HAP-1 (cell line): ENCODE data around the gene CIDEC.
"Not testable (repeated sequence)": the region's sequence is repeated elsewhere in the genome, so short reads cannot be mapped to it uniquely, and the experiment has no call there.

Experiments used
- DNase-seq, 2 experiments: peaks; one replicate each; pipeline ENCODE4 v3.0.0-alpha.2; 2016 to 2020; ENCODE audit warnings: low spot score in 2 of 2
- H3K27me3 ChIP-seq: fragments of 250-450 bp; sonication (Bioruptor Pico); 2 replicates; pipeline ENCODE4 v1.5.1; 2020; ENCODE audit warnings: low read depth, mild to moderate bottlenecking, moderate library complexity
- H3K36me3 ChIP-seq: fragments of 250-450 bp; sonication (Bioruptor Pico); replicated peaks from 2 replicates; pipeline ENCODE4 v1.5.1; 2020; ENCODE audit warnings: mild to moderate bottlenecking
- H3K4me1 ChIP-seq: fragments of 250-450 bp; sonication (Bioruptor Pico); 2 replicates; pipeline ENCODE4 v1.5.1; 2020; ENCODE audit warnings: mild to moderate bottlenecking
- H3K4me3 ChIP-seq: fragments of 250-450 bp; sonication (Bioruptor Pico); 2 replicates; pipeline ENCODE4 v1.5.1; 2020; ENCODE audit warnings: mild to moderate bottlenecking, moderate library complexity
- H3K9me3 ChIP-seq: fragments of 250-450 bp; sonication (Bioruptor Pico); 2 replicates; pipeline ENCODE4 v1.5.1; 2020; ENCODE audit warnings: mild to moderate bottlenecking, moderate library complexity
- in situ Hi-C: fragments of 300-500 bp; cut with MboI; formaldehyde crosslinking; loops from 3 replicates; pipeline ENCODE4 v1.14.3; 2020; ENCODE audit warnings: low sequenced_read_pairs, inconsistent platforms, mixed read lengths

The CIDEC gene

DNA sequence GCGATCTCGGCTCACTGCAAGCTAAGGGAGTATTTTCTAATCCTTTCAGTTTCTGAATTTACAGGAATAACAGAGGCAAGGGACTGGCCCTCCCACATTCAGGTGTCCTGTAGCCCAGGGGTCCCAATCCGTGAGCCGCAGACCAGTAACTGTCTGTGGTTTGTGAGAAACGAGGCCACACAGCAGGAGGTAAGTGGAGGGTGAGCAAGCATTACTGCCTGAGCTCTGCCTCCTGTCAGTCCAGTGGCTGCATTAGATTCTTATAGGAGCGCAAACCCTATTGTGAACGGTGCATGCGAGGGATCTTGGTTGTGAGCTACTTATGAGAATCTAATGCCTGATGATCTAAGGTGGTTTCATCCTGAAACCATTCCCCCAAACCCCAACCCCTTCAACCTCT lies 31.8 kb upstream of the CIDEC start:
- no peak overlapping the region for H3K4me3 ChIP-seq
- H3K27me3 ChIP-seq = no peaks in the 10 kb centered on the region
- 0 out of 2 replicates have a peak, but pooled peaks cover 2% of the 10 kb centered on the region for H3K9me3 ChIP-seq
- H3K4me1 ChIP-seq = peaks cover 22% of the 10 kb centered on the region
- no peak for DNase-seq
- in situ Hi-C loops = no loop called here
- no peaks in the 10 kb centered on the region for H3K36me3 ChIP-seq

DNA sequence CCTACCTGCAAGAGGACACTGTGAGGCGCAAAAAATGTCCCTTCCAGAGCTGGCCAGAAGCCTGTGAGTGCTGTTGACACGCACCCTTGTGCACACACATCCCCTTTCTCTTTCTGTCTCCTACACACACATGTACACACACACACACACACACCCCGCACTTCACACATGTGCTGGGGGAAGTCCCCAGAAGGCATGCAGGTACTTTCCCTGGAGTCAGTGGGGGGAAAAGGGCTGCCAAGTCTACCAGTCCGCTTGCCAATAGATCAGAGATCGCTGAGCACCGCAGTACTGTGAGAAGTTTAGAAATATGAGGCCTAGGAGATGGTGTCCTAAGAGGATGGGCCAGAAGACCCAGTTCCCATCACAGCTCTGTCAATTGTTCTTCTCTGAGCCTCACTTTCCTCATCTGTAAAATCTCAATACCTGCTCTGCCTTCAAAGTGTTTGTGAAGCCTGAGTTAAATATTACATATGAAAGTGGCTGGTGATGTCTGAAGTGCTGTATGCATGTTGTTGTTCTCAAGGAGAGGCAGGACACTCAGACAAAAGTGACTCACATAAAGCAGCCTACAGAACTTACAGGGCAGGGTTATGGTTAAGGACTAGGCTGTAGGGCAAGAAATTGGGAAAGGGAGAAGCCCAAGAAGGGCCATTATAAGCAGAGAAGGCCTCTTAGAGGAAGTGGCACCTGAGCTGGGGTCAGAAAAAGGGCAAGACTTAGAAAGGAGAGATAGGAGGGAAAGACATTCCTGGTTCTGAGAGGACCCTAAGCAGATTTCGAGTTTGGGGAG lies 29.4 kb upstream of the CIDEC start:
- Histone ChIP-seq H3K36me3 (no peaks in the 10 kb centered on the region), H3K4me1 (no peaks in the 10 kb centered on the region), H3K27me3 (no peaks in the 10 kb centered on the region), H3K4me3 (no peak overlapping the region), H3K9me3 (0 out of 2 replicates have a peak, but pooled peaks cover 2% of the 10 kb centered on the region)
- in situ Hi-C loops = no loop called here
- no peak for DNase-seq

DNA sequence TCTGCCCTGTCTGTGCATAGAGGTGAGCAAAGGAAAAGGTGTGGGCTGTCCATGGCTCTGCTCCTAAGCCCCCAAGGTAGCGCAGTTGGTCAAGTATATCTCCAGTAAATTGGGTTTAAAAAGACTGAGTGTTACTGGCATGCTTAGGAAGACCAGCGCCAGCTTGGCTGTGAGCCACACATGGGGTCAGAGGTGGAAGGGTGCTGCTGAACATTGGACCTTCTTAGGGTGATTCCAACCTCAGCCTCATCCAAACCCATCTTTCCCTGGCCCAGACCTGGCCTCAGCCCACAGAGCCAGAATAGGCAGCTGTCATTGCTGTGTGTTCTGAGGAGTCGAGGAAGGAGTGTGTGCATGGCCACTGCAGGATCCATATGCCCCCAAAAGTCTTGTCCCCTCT lies 28.2 kb upstream of the CIDEC start:
- H3K4me3 ChIP-seq = no peak overlapping the region
- no peaks in the 10 kb centered on the region for H3K27me3 ChIP-seq
- no peaks in the 10 kb centered on the region for H3K4me1 ChIP-seq
- DNase-seq = no peak
- H3K9me3 ChIP-seq = 0 out of 2 replicates have a peak, but pooled peaks cover 2% of the 10 kb centered on the region
- in situ Hi-C loops = no loop called here
- H3K36me3 ChIP-seq = no peaks in the 10 kb centered on the region

DNA sequence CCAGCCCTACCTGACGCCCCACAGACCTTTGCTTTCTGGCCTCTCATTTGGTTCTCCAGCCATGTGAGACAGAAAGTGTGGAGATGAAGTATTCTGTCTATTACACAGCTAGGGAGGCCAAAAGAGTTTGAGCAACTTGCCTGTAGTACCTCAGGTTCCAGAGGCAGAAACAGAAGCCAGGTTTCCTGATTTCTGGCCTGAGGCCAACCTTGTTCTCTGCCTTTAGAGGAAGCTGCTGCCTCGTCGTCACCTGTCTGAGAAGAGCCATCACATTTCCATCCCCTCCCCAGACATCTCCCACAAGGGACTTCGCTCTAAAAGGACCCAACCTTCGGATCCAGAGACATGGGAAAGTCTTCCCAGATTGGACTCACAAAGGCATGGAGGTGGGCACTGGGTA lies 26.4 kb upstream of the CIDEC start:
- DNase-seq = no peak
- in situ Hi-C loops = no loop called here

DNA sequence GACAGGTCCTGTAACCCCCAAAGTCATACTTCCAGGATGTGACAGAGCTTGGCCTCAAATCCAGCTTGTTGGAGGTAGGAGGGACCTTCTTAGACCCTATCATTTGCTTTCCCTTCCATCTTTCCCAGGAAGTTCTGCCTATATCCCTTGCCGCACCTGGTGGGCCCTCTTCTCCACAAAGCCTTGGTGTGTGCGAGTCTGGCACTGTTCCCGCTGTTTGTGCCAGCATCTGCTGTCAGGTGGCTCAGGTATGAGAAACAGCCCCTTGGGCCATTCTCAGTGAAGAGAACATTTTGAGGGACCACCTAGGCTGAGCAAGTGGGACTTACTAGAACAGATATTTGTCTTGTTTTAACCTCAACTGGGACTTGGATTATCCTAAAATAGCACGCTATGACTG lies 23.9 kb upstream of the CIDEC start:
- no peaks in the 10 kb centered on the region for H3K27me3 ChIP-seq
- H3K9me3 ChIP-seq = no peaks in the 10 kb centered on the region
- no peaks in the 10 kb centered on the region for H3K36me3 ChIP-seq
- DNase-seq = no peak
- no peaks in the 10 kb centered on the region for H3K4me1 ChIP-seq
- in situ Hi-C loops = no loop called here
- H3K4me3 ChIP-seq = no peak overlapping the region

More for the DNA sequence above, 26.4 kb upstream of the CIDEC start:
- Histone ChIP-seq H3K27me3 (no peaks in the 10 kb centered on the region), H3K36me3 (no peaks in the 10 kb centered on the region), H3K9me3 (no peaks in the 10 kb centered on the region), H3K4me1 (no peaks in the 10 kb centered on the region), H3K4me3 (no peak overlapping the region)

DNA sequence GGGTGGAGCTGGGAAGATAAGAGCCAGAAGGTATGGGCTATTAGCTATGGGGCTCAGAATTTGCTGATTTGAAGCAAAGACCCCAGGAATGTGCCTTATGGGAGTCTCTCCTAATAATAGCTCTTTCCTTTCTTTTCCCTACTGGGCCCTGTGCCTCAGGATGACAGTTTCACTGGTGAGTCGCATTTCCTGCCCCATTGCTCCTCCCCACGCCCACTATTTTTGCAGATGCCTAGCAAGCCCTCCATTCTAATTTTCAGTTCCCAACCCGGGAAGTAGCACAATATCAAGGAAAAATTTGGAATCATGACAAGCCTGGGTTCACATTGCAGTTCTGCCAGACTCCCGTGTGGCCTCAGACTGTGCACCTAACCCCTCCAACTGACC lies 23.2 kb upstream of the CIDEC start:
- H3K9me3 ChIP-seq = no peaks in the 10 kb centered on the region
- H3K27me3 ChIP-seq = no peaks in the 10 kb centered on the region
- H3K4me1 ChIP-seq = no peaks in the 10 kb centered on the region
- DNase-seq = no peak
- in situ Hi-C loops = no loop called here
- H3K36me3 ChIP-seq = no peaks in the 10 kb centered on the region
- H3K4me3 ChIP-seq = no peak overlapping the region

DNA sequence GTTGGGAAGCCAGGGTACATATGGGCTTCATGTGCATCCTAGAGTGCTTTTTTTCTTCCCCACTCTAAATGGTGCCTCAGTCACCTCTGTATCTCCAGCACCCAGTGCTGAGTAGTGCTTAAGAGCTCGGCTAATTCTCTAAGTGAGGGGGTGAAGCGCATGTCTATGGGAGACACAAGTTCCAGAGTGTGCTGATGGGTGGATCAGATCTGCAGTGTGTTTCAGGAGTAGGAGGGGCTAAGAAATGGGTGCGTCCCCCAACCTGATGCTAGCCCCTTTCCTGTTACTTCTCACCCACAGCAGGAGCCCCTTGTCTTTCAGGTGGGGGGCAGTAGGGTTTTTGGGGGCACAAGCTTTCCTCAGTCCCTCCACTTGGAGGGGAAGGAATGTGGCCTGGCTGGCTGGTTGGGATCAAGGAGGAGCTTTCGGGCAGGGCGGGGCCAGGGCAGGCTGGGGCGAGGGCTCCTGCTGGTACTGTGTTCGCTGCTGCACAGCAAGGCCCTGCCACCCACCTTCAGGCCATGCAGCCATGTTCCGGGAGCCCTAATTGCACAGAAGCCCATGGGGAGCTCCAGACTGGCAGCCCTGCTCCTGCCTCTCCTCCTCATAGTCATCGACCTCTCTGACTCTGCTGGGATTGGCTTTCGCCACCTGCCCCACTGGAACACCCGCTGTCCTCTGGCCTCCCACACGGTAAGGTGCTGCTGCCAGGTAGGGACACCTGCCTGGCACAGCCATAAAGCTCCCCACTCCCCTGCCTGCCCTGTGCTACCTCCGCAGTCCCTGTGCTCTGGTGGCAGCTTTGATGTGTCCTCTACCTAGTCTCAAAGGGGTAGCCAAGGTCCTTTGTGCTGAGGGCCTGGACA lies 22.6 kb upstream of the CIDEC start, which contains the start of gene IL17RE:
Gene IL17RE (plus strand): TSS at position 477 of the 866 bp plus-strand sequence. CDS start 85 bp downstream, at position 562.
- Histone ChIP-seq H3K27me3 (no peaks in the 10 kb centered on the region), H3K9me3 (no peaks in the 10 kb centered on the region), H3K4me1 (no peaks in the 10 kb centered on the region), H3K4me3 (no peak within 1 kb of the TSS), H3K36me3 (no peaks in the 10 kb centered on the region)
- DNase-seq = no peak
- in situ Hi-C loops = no loop called here

DNA sequence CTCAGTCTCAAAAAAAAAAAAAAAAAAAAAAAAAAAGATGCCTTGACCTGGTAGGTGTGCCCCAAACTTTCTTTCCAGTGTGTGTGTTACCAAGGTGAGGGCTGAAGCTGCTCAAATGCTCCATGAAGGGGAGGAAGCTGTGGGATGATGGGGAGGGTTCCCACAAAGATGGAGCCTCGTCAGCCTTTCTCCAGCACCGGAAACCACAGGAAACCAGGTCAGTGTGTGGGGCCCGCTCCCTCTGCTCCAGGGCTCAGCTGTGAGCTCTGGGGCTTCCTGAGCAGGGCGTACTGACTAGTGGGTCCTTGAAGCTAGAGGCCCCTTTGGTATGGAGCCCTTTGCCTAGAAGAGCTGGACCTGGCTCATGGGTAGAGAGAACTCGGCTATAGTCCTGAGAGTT lies 21.9 kb upstream of the CIDEC start:
- in situ Hi-C loops = no loop called here

DNA sequence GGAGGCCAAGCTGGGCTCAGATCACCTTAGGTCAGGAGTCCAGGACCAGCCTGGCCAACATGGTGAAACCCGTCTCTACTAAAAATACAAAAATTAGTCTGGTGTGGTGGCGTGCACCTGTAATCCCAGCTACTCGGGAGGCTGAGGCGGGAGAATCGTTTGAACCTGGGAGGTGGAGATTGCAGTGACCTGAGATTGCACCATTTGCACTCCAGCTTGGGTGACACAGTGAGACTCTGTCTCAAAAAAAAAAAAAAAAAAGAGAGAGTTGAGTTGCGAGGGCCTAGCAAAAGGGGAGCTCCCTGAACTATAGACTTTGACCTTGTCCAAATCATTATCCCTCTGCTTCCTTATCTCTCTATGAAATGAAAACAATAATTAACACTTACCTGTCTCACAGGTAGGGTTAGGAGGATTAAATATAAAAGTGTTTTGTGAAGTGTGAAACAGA lies 20.9 kb upstream of the CIDEC start:
- DNase-seq, H3K36me3 ChIP-seq, in situ Hi-C loops, H3K4me1 ChIP-seq, H3K9me3 ChIP-seq, H3K27me3 ChIP-seq, H3K4me3 ChIP-seq: not testable (repeated sequence)

More for the DNA sequence above, 21.9 kb upstream of the CIDEC start:
- DNase-seq = no peak
- Histone ChIP-seq H3K9me3 (no peaks in the 10 kb centered on the region), H3K4me1 (no peaks in the 10 kb centered on the region), H3K36me3 (no peaks in the 10 kb centered on the region), H3K4me3 (no peak overlapping the region), H3K27me3 (no peaks in the 10 kb centered on the region)

DNA sequence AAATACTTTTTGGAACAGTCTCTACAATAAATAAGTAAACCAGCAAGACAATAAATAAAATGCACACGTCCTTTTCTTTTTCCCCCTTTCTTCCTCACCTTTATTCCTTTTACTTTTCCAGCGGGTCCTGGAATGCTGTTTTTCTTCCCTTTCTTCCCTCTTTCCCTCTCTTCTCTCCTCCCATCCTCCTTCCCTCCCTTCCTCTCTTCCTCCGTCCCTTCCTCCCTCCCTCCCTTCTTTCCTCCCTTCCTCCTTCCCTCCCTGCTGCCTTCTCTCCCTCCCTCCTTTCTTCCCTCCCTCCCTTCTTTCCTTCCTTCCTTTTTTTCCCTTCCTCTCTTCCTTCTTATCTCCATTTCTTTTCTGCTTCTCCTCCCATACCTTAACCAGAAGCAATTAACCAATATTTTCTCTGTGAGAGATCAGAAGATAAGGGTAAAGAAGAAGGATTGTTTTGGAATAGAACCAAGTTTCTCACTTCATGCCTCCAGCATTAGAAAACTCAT lies 19.3 kb upstream of the CIDEC start:
- no peaks in the 10 kb centered on the region for H3K9me3 ChIP-seq
- no peaks in the 10 kb centered on the region for H3K4me1 ChIP-seq
- H3K36me3 ChIP-seq = peaks cover 4% of the 10 kb centered on the region; the same call in 1 of the 2 replicates
- no peaks in the 10 kb centered on the region for H3K27me3 ChIP-seq
- in situ Hi-C loops = no loop called here
- DNase-seq = no peak
- H3K4me3 ChIP-seq = no peak overlapping the region

DNA sequence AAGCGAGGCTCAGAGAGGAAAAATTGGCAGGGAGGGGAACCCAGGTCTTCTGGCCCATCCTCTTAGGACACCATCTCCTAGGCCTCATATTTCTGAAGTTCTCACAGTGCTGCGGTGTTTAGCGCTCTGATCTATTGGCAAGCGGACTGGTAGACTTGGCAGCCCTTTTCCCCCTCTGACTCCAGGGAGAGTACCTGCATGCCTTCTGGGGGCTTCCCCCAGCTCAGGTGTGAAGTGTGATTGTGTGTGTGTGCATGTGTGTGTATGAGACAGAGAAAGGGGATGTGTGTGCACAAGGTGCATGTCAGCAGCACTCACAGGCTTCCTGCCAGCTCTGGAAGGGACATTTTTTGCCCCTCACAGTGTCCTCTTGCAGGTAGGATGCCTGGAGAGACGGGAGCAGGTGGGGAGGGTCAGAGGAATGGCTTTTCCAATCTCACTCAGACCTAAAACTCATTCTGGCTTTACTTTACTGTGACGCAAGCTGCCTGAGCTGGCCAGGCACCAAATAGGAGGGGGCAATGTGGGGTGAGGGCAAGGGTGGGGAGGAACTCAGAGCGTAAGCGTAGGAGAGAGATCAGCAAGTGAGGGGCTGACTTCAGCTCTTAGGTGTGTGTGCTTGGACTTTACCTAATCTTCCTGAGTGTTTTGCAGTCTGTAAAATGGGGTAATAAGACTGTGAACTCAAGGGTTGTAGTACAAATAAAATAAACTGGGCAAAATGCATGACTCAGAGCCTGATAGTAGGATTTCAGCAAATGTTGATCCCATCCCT lies 18.6 kb upstream of the CIDEC start:
- H3K27me3 ChIP-seq = no peaks in the 10 kb centered on the region
- no peak for DNase-seq
- H3K4me1 ChIP-seq = no peaks in the 10 kb centered on the region
- peaks cover 8% of the 10 kb centered on the region for H3K36me3 ChIP-seq
- no peaks in the 10 kb centered on the region for H3K9me3 ChIP-seq
- H3K4me3 ChIP-seq = no peak overlapping the region
- in situ Hi-C loops = no loop called here

DNA sequence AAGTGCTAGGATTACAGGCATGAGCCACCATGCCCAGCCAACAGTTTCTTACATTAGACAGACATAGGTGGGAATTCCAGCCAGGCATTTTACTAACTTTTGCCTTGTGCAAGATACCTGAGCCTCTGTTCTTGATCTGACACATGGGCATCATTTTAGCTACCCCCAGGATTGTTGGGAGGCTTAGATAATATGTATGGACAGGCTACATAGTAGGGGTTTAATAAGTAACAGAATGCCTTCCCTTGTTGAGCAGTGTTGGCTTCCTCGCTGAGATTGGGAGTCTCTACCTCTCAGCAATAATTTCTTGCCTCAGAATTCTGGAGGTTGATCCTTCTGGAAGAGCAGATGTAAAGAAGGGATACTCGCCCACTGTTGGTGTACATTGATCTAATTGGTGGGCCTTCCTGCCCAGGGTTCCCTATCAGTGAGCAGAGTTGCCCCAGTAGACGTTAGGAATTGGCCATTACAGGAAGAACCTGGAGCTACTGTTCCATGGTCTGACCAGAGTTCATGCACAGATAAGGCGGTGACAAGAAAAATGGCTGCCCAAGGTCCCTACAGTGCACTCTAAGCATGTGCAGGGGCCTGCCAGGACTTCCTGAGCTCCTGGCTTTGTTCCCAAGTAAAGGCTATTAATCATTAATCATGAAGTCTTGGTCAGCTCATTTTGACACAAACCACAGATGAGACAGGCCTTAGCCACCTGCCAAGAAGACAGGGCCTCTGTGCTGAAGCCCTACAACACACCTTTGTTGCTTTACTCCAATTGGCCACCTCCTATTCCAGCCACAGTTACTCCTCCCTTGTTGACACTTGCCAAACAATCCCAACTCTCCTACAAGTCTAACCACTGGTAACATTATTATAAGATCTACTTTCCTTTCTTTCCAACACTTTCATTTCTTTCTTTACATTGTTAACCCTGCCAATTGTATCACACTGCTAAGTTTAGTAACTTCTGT lies 17.6 kb upstream of the CIDEC start:
- in situ Hi-C loops = no loop called here
- no peak overlapping the region for H3K4me3 ChIP-seq
- no peaks in the 10 kb centered on the region for H3K4me1 ChIP-seq
- no peaks in the 10 kb centered on the region for H3K9me3 ChIP-seq
- DNase-seq = no peak
- H3K36me3 ChIP-seq = peaks cover 17% of the 10 kb centered on the region
- H3K27me3 ChIP-seq = no peaks in the 10 kb centered on the region
